Endothelial cell of umbilical vein (primary cell): Measurements from ENCODE around the gene EEF2K.

Experiments used
- CTCF ChIP-seq, 2 donors: IDR thresholded peaks; 1 replicate in 1 of 2; 2 replicates in 1 of 2; pipeline ENCODE4 v1.5.1; 2011; ENCODE audit warnings: low read length in 2 of 2, mild to moderate bottlenecking in 2 of 2, moderate library complexity in 2 of 2, control low read depth in 1 of 2, inconsistent platforms in 1 of 2, low read depth in 1 of 2; ENCODE audit not compliant: insufficient read depth in 1 of 2; ENCODE audit errors: extremely low read depth in 1 of 2
- EZH2 ChIP-seq: IDR thresholded peaks from 2 replicates; pipeline ENCODE4 v1.6.1; 2012; ENCODE audit warnings: borderline replicate concordance, low read depth, mild to moderate bottlenecking, moderate library complexity, low read length, inconsistent platforms; ENCODE audit not compliant: severe bottlenecking
- FOS ChIP-seq: IDR thresholded peaks from 2 replicates; pipeline ENCODE4 v1.6.1; 2011; ENCODE audit warnings: mild to moderate bottlenecking, low read length, moderate library complexity, borderline replicate concordance; ENCODE audit not compliant: insufficient read depth
- MAX ChIP-seq: IDR thresholded peaks from 2 replicates; pipeline ENCODE4 v1.6.1; 2011; ENCODE audit not compliant: insufficient read depth, insufficient read length
- MYC ChIP-seq: IDR thresholded peaks from one replicate; pipeline ENCODE4 v1.6.1; 2011; ENCODE audit warnings: mild to moderate bottlenecking, low read depth, low read length
- POLR2A ChIP-seq: IDR thresholded peaks from 2 replicates; pipeline ENCODE4 v1.6.1; 2012; ENCODE audit warnings: low read depth, mild to moderate bottlenecking, control low read depth, low read length
- POLR2AphosphoS5 ChIP-seq: IDR thresholded peaks from 2 replicates; pipeline ENCODE4 v1.6.1; 2012; ENCODE audit warnings: low read depth, mild to moderate bottlenecking, control low read depth, low read length, moderate library complexity; ENCODE audit not compliant: insufficient read depth

- no peak for TF ChIP-seq POLR2A
- TF ChIP-seq CTCF (IDR thresholded peaks at IDR 0.05; ENCODE audit: extremely low read depth in 1 of 2, insufficient read depth in 1 of 2, low read depth in 1 of 2, low read length in 2 of 2) = no peak
- TF ChIP-seq POLR2AphosphoS5 = no peak
- TF ChIP-seq MAX = no peak
- no peak for TF ChIP-seq EZH2
- TF ChIP-seq FOS = no peak
- TF ChIP-seq MYC = no peak
These were observed 12.0 kb downstream of the EEF2K start for GRCh38 chr16:22217890-22218730.
